CD4-positive, CD25-positive, alpha-beta regulatory T cell (primary cell): ENCODE results near the gene ZBTB34. TPM values are rescaled to one million over a fixed set of nuclear protein-coding genes. Genes with fewer than 3 reads are reported as not detected.

Experiments used
- ATAC-seq, 2 donors: fragments of 150-1000 bp; cut with Tn5 transposase; one replicate each; pipeline ENCODE4 v1.10.0; 2021; ENCODE audit warnings: low read depth in 2 of 2, moderate number of reproducible peaks in 2 of 2, moderate library complexity in 1 of 2
- DNase-seq, 3 donors: peaks; one replicate each; pipeline versions ENCODE4 v3.0.0 to v3.0.0-alpha.2; 2012 to 2022; ENCODE audit warnings: mixed read lengths in 1 of 3
- H3K27ac ChIP-seq: one replicate; pipeline ENCODE4 v1.7.0; 2013; ENCODE audit warnings: mild to moderate bottlenecking, low read length; ENCODE audit not compliant: insufficient read depth, poor library complexity, severe bottlenecking
- H3K27me3 ChIP-seq: one replicate; pipeline ENCODE4 v1.7.0; 2013; ENCODE audit warnings: low read length; ENCODE audit not compliant: control insufficient read depth, insufficient read depth
- H3K36me3 ChIP-seq: one replicate; pipeline ENCODE4 v1.7.0; 2013; ENCODE audit warnings: mild to moderate bottlenecking, low read length, moderate library complexity; ENCODE audit not compliant: control insufficient read depth, insufficient read depth
- H3K4me1 ChIP-seq: 2 replicates; pipeline ENCODE4 v1.7.0; 2013; ENCODE audit warnings: mild to moderate bottlenecking, low read length; ENCODE audit not compliant: insufficient read depth, control insufficient read depth, poor library complexity, severe bottlenecking
- H3K4me3 ChIP-seq: one replicate; pipeline ENCODE4 v1.7.0; 2013; ENCODE audit warnings: low read depth, mild to moderate bottlenecking, low read length, moderate library complexity
- H3K9me3 ChIP-seq, 2 experiments: 1 replicate in 1 of 2; 2 replicates in 1 of 2; pipeline ENCODE4 v1.7.0; 2013; ENCODE audit warnings: low read length in 2 of 2, mild to moderate bottlenecking in 1 of 2, moderate library complexity in 1 of 2; ENCODE audit not compliant: control insufficient read depth in 2 of 2
- H3K27ac Mint-ChIP-seq, 3 donors: one replicate each; pipeline ENCODE4 v1.8.0; 2020 to 2022; ENCODE audit warnings: mild to moderate bottlenecking in 3 of 3, mixed read lengths in 3 of 3, moderate library complexity in 2 of 3
- H3K27me3 Mint-ChIP-seq: one replicate; pipeline ENCODE4 v1.8.0; 2022; ENCODE audit warnings: mild to moderate bottlenecking, mixed read lengths
- H3K36me3 Mint-ChIP-seq: one replicate; pipeline ENCODE4 v1.8.0; 2020; ENCODE audit warnings: mixed read lengths
- H3K4me1 Mint-ChIP-seq, 4 donors: one replicate each; pipeline ENCODE4 v1.8.0; 2020 to 2022; ENCODE audit warnings: mixed read lengths in 4 of 4, mild to moderate bottlenecking in 1 of 4
- H3K4me3 Mint-ChIP-seq, 4 donors: one replicate each; pipeline ENCODE4 v1.8.0; 2020 to 2022; ENCODE audit warnings: mild to moderate bottlenecking in 4 of 4, mixed read lengths in 4 of 4, moderate library complexity in 3 of 4
- H3K9me3 Mint-ChIP-seq, 7 donors: one replicate each; pipeline ENCODE4 v1.8.0; 2020 to 2022; ENCODE audit warnings: mixed read lengths in 7 of 7, mild to moderate bottlenecking in 3 of 7, moderate library complexity in 2 of 7
- polyA plus RNA-seq, 4 donors: library from polyadenylated mRNA; unstranded; fragments of 300-500 nt; fragmentation: Illumina TruSeq; gene quantifications; one replicate each; pipeline ENCODE4 v1.2.3, GENCODE V29; 2021
- total RNA-seq: library from RNA; stranded (reverse); gene quantifications from one replicate; pipeline ENCODE4 v1.2.3, GENCODE V29; 2022

ZBTB34 gene
- total and polyA plus RNA-seq, 5 donors from 2014 or later = 0.56 to 5.4 (median 0.82) TPM

GRCh38 chr9:126869368-126869767, 8.9 kb downstream of the ZBTB34 start:
- H3K4me1 ChIP-seq = no peaks in the 10 kb centered on the region
- H3K9me3 Mint-ChIP-seq = peaks cover 0 to 2% (median 0%) of the 10 kb centered on the region in 7 donors
- H3K27ac ChIP-seq = no peak overlapping the region
- DNase-seq (no peak), ATAC-seq (no peak)
- no peak overlapping the region for H3K4me3 ChIP-seq
- H3K4me1 Mint-ChIP-seq = peaks cover 9 to 28% (median 19%) of the 10 kb centered on the region in 4 donors
- no peak overlapping the region for H3K4me3 Mint-ChIP-seq
- peaks cover 10% of the 10 kb centered on the region for H3K36me3 Mint-ChIP-seq
- H3K27ac Mint-ChIP-seq = peak overlapping the region in 1 of 3 donors; percentile 41
- H3K36me3 ChIP-seq = peaks cover 20% of the 10 kb centered on the region
- H3K27me3 Mint-ChIP-seq = no peaks in the 10 kb centered on the region
- H3K27me3 ChIP-seq = no peaks in the 10 kb centered on the region
- H3K9me3 ChIP-seq = no peaks in the 10 kb centered on the region

- no peak for DNase-seq
- no peaks in the 10 kb centered on the region for H3K4me1 ChIP-seq
- no peak for ATAC-seq
- Mint-ChIP-seq H3K36me3 (peaks cover 4% of the 10 kb centered on the region), H3K27me3 (no peaks in the 10 kb centered on the region), H3K4me1 (peaks cover 23 to 45% (median 32%) of the 10 kb centered on the region in 4 donors), H3K27ac (peak overlapping the region in 1 of 3 donors; percentile 56), H3K9me3 (peaks cover 0 to 2% (median 0%) of the 10 kb centered on the region in 7 donors), H3K4me3 (no peak overlapping the region)
- H3K9me3 ChIP-seq = no peaks in the 10 kb centered on the region
- H3K27ac ChIP-seq = no peak overlapping the region
- H3K4me3 ChIP-seq = no peak overlapping the region
- peaks cover 4% of the 10 kb centered on the region for H3K36me3 ChIP-seq
- no peaks in the 10 kb centered on the region for H3K27me3 ChIP-seq
Observed at GRCh38 chr9:126872516-126872915, 12.1 kb downstream of the ZBTB34 start.

- H3K4me1 Mint-ChIP-seq = peaks cover 17 to 38% (median 36%) of the 10 kb centered on the region in 4 donors
- H3K27me3 ChIP-seq = no peaks in the 10 kb centered on the region
- no peak overlapping the region for H3K27ac ChIP-seq
- no peaks in the 10 kb centered on the region for H3K9me3 ChIP-seq
- H3K27me3 Mint-ChIP-seq = no peaks in the 10 kb centered on the region
- no peak overlapping the region for H3K4me3 ChIP-seq
- DNase-seq (no peak), ATAC-seq (no peak)
- no peaks in the 10 kb centered on the region for H3K4me1 ChIP-seq
- H3K36me3 Mint-ChIP-seq = peaks cover 13% of the 10 kb centered on the region
- no peak overlapping the region for H3K27ac Mint-ChIP-seq
- H3K9me3 Mint-ChIP-seq = peaks cover 0 to 2% (median 0%) of the 10 kb centered on the region in 7 donors
- H3K4me3 Mint-ChIP-seq = peak overlapping the region in 1 of 4 donors; percentile 34
- peaks cover 6% of the 10 kb centered on the region for H3K36me3 ChIP-seq
Observed at GRCh38 chr9:126874546-126875314, 14.3 kb downstream of the ZBTB34 start.

- no peaks in the 10 kb centered on the region for H3K9me3 ChIP-seq
Observed at GRCh38 chr9:126875756-126876510, 15.5 kb downstream of the ZBTB34 start.

GRCh38 chr9:126876531-126876930, 16.1 kb downstream of the ZBTB34 start:
- Histone ChIP-seq H3K27me3 (no peaks in the 10 kb centered on the region), H3K36me3 (peaks cover 17% of the 10 kb centered on the region), H3K27ac (no peak overlapping the region), H3K4me1 (no peaks in the 10 kb centered on the region), H3K9me3 (no peaks in the 10 kb centered on the region), H3K4me3 (no peak overlapping the region)
- no peak for DNase-seq
- H3K27me3 Mint-ChIP-seq = no peaks in the 10 kb centered on the region
- peak overlapping the region in 1 of 3 donors; percentile 57 for H3K27ac Mint-ChIP-seq
- no peak for ATAC-seq
- H3K36me3 Mint-ChIP-seq = peaks cover 27% of the 10 kb centered on the region
- peaks cover 17 to 34% (median 33%) of the 10 kb centered on the region in 4 donors for H3K4me1 Mint-ChIP-seq
- no peak overlapping the region for H3K4me3 Mint-ChIP-seq
- peaks cover 0 to 2% (median 0%) of the 10 kb centered on the region in 7 donors for H3K9me3 Mint-ChIP-seq

More at GRCh38 chr9:126875756-126876510, 15.5 kb downstream of the ZBTB34 start:
- peaks cover 25% of the 10 kb centered on the region for H3K36me3 Mint-ChIP-seq
- H3K27ac ChIP-seq = no peak overlapping the region
- H3K4me3 ChIP-seq = no peak overlapping the region
- DNase-seq (no peak), ATAC-seq (no peak)
- H3K4me1 ChIP-seq = no peaks in the 10 kb centered on the region
- H3K36me3 ChIP-seq = peaks cover 17% of the 10 kb centered on the region
- no peak overlapping the region for H3K4me3 Mint-ChIP-seq
- peak overlapping the region in 2 of 3 donors; percentile 4 to 57 for H3K27ac Mint-ChIP-seq
- peaks cover 17 to 34% (median 33%) of the 10 kb centered on the region in 4 donors for H3K4me1 Mint-ChIP-seq
- peaks cover 0 to 2% (median 0%) of the 10 kb centered on the region in 7 donors for H3K9me3 Mint-ChIP-seq
- H3K27me3 Mint-ChIP-seq = no peaks in the 10 kb centered on the region
- H3K27me3 ChIP-seq = no peaks in the 10 kb centered on the region

GRCh38 chr9:126877418-126877817, 17.0 kb downstream of the ZBTB34 start:
- Histone ChIP-seq H3K36me3 (peaks cover 17% of the 10 kb centered on the region), H3K9me3 (no peaks in the 10 kb centered on the region), H3K27me3 (no peaks in the 10 kb centered on the region), H3K27ac (no peak overlapping the region), H3K4me3 (no peak overlapping the region), H3K4me1 (no peaks in the 10 kb centered on the region)
- Mint-ChIP-seq H3K9me3 (peaks cover 0 to 2% (median 0%) of the 10 kb centered on the region in 7 donors), H3K27me3 (no peaks in the 10 kb centered on the region), H3K4me1 (peaks cover 17 to 34% (median 32%) of the 10 kb centered on the region in 4 donors), H3K4me3 (no peak overlapping the region), H3K27ac (peak overlapping the region in 1 of 3 donors; percentile 78), H3K36me3 (peaks cover 31% of the 10 kb centered on the region)
- DNase-seq = peak in 1 of 3 donors; percentile 15
- ATAC-seq = no peak

GRCh38 chr9:126879288-126879687, 18.8 kb downstream of the ZBTB34 start:
- no peak for DNase-seq
- H3K4me1 ChIP-seq = no peaks in the 10 kb centered on the region
- H3K9me3 Mint-ChIP-seq = peaks cover 0 to 2% (median 0%) of the 10 kb centered on the region in 7 donors
- H3K27me3 ChIP-seq = no peaks in the 10 kb centered on the region
- H3K4me3 ChIP-seq = no peak overlapping the region
- H3K27me3 Mint-ChIP-seq = no peaks in the 10 kb centered on the region
- H3K27ac ChIP-seq = no peak overlapping the region
- H3K36me3 Mint-ChIP-seq = peaks cover 35% of the 10 kb centered on the region
- no peak for ATAC-seq
- H3K4me1 Mint-ChIP-seq = peaks cover 16 to 34% (median 28%) of the 10 kb centered on the region in 4 donors
- H3K9me3 ChIP-seq = no peaks in the 10 kb centered on the region
- H3K4me3 Mint-ChIP-seq = no peak overlapping the region
- H3K27ac Mint-ChIP-seq = peak overlapping the region in 1 of 3 donors; percentile 76
- peaks cover 21% of the 10 kb centered on the region for H3K36me3 ChIP-seq
